K562 (cell line): ENCODE data around the gene RHOF. TPM values are rescaled to one million over a fixed set of nuclear protein-coding genes. Genes with fewer than 3 reads are reported as not detected.

ENCODE experiments used
- CREBBP ChIP-seq: IDR thresholded peaks from one replicate; pipeline ENCODE4 v1.6.1; 2012; ENCODE audit warnings: low read depth, mild to moderate bottlenecking, control low read depth, inconsistent platforms, low read length
- NFIC ChIP-seq: fragments of 450-650 bp; IDR thresholded peaks from 2 replicates; pipeline ENCODE4 v1.6.1; 2017; ENCODE audit warnings: mild to moderate bottlenecking, inconsistent platforms
- NFRKB ChIP-seq: fragments of 450-650 bp; IDR thresholded peaks from 2 replicates; pipeline ENCODE4 v1.6.1; 2016; ENCODE audit warnings: low read depth
- NFYB ChIP-seq: IDR thresholded peaks from 2 replicates; pipeline ENCODE4 v1.6.1; 2011; ENCODE audit warnings: mild to moderate bottlenecking, moderate library complexity; ENCODE audit not compliant: insufficient read length; ENCODE audit errors: extremely low read depth
- PCBP2 ChIP-seq: fragments of 200-400 bp; formaldehyde crosslinking; IDR thresholded peaks from 2 replicates; pipeline ENCODE4 v1.6.1; 2018; ENCODE audit warnings: low read length, low read depth, mild to moderate bottlenecking, moderate library complexity; ENCODE audit not compliant: poor library complexity, severe bottlenecking
- SRSF7 ChIP-seq: fragments of 200-400 bp; formaldehyde crosslinking; optimal IDR thresholded peaks from 2 replicates; pipeline ENCODE3; 2017; ENCODE audit warnings: mild to moderate bottlenecking, low read depth, low read length
- ZNF217 ChIP-seq: sonication (generic); formaldehyde crosslinking; IDR thresholded peaks from 2 replicates; pipeline ENCODE4 v1.8.0; 2022; ENCODE audit warnings: mild to moderate bottlenecking, missing genetic modification reagents
- ZNF436 ChIP-seq: fragments of 250-450, 450-650 bp; sonication (Bioruptor Pico); formaldehyde crosslinking; IDR thresholded peaks from 2 replicates; pipeline ENCODE4 v1.7.0; 2020; ENCODE audit warnings: mild to moderate bottlenecking
- ZNF785 ChIP-seq: fragments of 250-450 bp; sonication (Bioruptor Pico); IDR thresholded peaks from 2 replicates; pipeline ENCODE4 v1.4.0; 2020; ENCODE audit warnings: mild to moderate bottlenecking
- polyA plus RNA-seq, 8 experiments: library from polyadenylated mRNA; depleted of rRNA in 4 of 8; stranded (reverse) in 5 of 8; unstranded in 3 of 8; fragments of >200 nt; fragmentation: Nextera tagmentation in 2 of 8; fragmentation: Illumina TruSeq in 1 of 8; extraction: Ambion mirVana in 2 of 8; extraction: Trizol in 1 of 8; gene quantifications; 2 replicates each; pipeline versions ENCODE4 v1.2.1 to v1.2.3, GENCODE V29; 2011 to 2014; ENCODE audit warnings: inconsistent platforms in 1 of 8, missing spikeins in 1 of 8
- total RNA-seq, 7 experiments: library from RNA; depleted of rRNA in 6 of 7; stranded (reverse); fragments of >200 nt in 6 of 7; fragmentation: Illumina TruSeq in 2 of 7; extraction: Trizol in 2 of 7; gene quantifications; 2 replicates each; pipeline versions ENCODE4 v1.2.1 to v1.2.3, GENCODE V29; 2011 to 2021; ENCODE audit warnings: low replicate concordance in 1 of 7
- TF ChIP-seq, protein P1 (sequence below), 2 experiments: fragments of 450-650 bp; conservative IDR thresholded peaks; 2 replicates each; pipeline ENCODE4 v1.6.1; 2017; ENCODE audit warnings: mild to moderate bottlenecking in 2 of 2, moderate library complexity in 2 of 2
- TF ChIP-seq, protein P2 (sequence below): sonication (generic); formaldehyde crosslinking; IDR thresholded peaks from 2 replicates; pipeline ENCODE4 v1.8.0; 2022; ENCODE audit warnings: mild to moderate bottlenecking, missing genetic modification reagents
- TF ChIP-seq, protein P3 (sequence below): fragments of 250-450 bp; sonication (Bioruptor Pico); IDR thresholded peaks from 2 replicates; pipeline ENCODE4 v1.5.0; 2021; ENCODE audit warnings: mild to moderate bottlenecking, moderate library complexity
- TF ChIP-seq, protein P4 (sequence below): fragments of 250-450 bp; sonication (Bioruptor Pico); IDR thresholded peaks from 2 replicates; pipeline ENCODE4 v1.9.0; 2021; ENCODE audit warnings: mild to moderate bottlenecking
- TF ChIP-seq, protein P5 (sequence below): sonication (generic); formaldehyde crosslinking; IDR thresholded peaks from 2 replicates; pipeline ENCODE4 v1.9.0; 2022; ENCODE audit warnings: mild to moderate bottlenecking, missing genetic modification reagents

RHOF gene
- total and polyA plus RNA-seq, 9 of the 15 experiments (the other 6 are each of a cell fraction or from before 2014, with no cell fraction given): 0.13 to 10.1 (median 4.0) TPM

DNA sequence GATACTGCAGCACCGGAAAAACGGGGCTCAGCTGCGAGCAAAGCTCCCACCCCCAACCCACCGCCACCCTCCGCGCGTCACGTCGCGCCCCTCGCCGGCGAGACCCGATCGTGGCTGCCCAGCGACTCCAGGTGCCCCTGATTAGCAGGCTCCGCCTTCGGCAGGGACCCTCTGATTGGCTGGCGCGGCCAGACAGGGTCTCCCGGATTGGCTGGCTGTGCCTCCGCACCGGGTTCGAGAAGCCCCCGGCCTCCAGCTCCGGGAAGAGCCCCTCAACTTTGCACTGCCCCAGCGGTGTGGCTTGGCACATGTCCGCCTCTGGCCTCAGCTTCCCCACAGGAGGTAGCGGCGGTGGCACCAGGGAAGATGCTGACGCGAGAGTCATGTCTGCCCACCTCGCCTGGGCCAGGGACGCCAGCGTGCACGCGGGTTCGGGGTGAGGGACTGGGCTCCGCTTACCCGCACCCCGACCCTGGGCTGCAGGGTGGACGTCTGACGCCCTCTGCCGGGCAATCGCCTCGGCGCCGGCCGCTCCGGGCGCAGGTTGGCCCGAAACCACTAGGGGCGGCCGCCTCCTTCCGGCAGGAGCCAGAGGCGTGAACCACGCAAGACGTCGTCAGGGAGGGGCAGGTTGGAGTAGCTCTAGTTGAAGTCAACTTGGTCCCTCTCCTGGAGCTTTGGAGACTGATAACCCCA is 498 bp upstream of the RHOF start (continued):
- TF ChIP-seq, protein P1, sequence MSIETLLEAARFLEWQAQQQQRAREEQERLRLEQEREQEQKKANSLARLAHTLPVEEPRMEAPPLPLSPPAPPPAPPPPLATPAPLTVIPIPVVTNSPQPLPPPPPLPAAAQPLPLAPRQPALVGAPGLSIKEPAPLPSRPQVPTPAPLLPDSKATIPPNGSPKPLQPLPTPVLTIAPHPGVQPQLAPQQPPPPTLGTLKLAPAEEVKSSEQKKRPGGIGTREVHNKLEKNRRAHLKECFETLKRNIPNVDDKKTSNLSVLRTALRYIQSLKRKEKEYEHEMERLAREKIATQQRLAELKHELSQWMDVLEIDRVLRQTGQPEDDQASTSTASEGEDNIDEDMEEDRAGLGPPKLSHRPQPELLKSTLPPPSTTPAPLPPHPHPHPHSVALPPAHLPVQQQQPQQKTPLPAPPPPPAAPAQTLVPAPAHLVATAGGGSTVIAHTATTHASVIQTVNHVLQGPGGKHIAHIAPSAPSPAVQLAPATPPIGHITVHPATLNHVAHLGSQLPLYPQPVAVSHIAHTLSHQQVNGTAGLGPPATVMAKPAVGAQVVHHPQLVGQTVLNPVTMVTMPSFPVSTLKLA (conservative IDR thresholded peaks at IDR 0.05): peak; percentile 69 to 83
- TF ChIP-seq PCBP2 (no peak), ZNF785 (CRISPR knock-in tag) (no peak), NFIC (peak; percentile 42), NFYB (peak; percentile 62), SRSF7 (no peak), CREBBP (no peak), NFRKB (no peak), ZNF436 (CRISPR knock-in tag) (no peak), ZNF217 (CRISPR knock-in tag) (no peak)
- TF ChIP-seq, protein P2, sequence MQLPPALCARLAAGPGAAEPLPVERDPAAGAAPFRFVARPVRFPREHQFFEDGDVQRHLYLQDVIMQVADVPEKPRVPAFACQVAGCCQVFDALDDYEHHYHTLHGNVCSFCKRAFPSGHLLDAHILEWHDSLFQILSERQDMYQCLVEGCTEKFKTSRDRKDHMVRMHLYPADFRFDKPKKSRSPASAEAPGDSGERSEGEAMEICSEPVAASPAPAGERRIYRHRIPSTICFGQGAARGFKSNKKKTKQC (CRISPR knock-in tag): no peak
- TF ChIP-seq, protein P3, sequence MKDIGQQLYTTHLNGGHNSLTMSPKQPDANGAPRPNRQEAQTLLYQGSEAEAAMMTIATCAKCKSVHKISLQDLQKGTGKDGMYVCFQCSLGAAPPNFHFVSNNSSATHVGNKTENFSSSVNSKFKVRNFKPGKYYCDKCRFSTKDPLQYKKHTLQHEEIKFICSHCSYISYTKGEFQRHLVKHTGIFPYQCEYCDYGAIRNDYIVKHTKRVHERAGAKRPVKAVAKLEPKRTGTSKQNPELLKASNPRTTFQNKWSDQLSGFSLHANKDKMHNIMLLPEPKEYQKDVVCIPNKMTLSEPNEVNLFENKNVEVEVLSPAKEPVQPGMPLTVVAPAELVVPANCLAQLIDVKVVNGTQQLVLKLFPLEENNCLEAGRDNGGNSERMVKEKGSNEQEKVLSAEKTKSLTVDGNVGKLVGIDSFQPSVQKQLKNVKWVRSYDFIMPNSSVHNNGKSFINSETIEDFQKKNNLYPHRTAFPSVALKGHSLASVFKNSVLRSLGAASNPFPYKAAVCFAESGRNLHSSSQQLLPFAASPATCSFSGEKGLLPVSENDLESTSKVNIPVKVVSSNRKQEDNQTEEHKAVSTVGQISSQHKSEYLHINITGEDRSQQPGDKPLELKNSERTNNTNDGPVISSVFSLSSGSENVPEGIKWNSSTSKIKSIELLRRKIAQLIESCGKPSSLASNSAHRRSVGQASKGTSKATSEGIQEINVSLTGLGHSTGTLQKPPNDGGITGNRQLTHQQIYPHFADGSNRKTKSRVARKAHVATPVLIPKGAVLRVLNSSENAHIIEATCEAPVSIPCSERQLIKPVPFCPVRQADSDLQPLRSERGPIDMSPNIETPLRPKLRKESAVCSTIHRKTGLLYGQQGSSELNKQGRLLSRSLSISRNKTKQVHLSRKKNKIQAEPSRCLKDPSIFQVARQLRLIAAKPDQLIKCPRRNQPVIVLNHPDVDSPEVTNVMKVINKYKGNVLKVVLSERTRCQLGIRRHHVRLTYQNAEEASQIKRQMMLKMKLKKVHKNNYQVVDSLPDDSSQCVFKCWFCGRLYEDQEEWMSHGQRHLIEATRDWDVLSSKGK (CRISPR knock-in tag): no peak
- TF ChIP-seq, protein P4, sequence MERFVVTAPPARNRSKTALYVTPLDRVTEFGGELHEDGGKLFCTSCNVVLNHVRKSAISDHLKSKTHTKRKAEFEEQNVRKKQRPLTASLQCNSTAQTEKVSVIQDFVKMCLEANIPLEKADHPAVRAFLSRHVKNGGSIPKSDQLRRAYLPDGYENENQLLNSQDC: no peak
- TF ChIP-seq, protein P5, sequence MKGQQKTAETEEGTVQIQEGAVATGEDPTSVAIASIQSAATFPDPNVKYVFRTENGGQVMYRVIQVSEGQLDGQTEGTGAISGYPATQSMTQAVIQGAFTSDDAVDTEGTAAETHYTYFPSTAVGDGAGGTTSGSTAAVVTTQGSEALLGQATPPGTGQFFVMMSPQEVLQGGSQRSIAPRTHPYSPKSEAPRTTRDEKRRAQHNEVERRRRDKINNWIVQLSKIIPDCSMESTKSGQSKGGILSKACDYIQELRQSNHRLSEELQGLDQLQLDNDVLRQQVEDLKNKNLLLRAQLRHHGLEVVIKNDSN (CRISPR knock-in tag): peak; percentile 37; the same call in 1 of the 2 replicates
